Spleen (tissue), 11 donors: ENCODE data around the gene ARMC12. TPM values are rescaled to one million over a fixed set of nuclear protein-coding genes. Genes with fewer than 3 reads are reported as not detected.

Source experiments
- DNase-seq: peaks from one replicate; pipeline ENCODE4 v3.0.0-alpha.2; 2020
- H3K27ac ChIP-seq, 8 donors: fragments of 200-600 bp; sonication (generic) in 7 of 8; 1 replicate in 4 of 8; 2 replicates in 4 of 8; pipeline versions ENCODE4 v1.5.0 to v1.8.0; 2016 to 2021; ENCODE audit warnings: inconsistent platforms in 4 of 8, mild to moderate bottlenecking in 4 of 8, moderate library complexity in 1 of 8
- H3K27me3 ChIP-seq, 7 donors: fragments of 200-600 bp; sonication (generic) in 6 of 7; replicated peaks in 1 of 7; 1 replicate in 4 of 7; 2 replicates in 3 of 7; pipeline versions ENCODE4 v1.5.0 to v1.8.0; 2016 to 2021; ENCODE audit warnings: inconsistent platforms in 3 of 7, mild to moderate bottlenecking in 1 of 7
- H3K36me3 ChIP-seq, 6 donors: fragments of 200-600 bp; sonication (generic) in 5 of 6; 1 replicate in 4 of 6; 2 replicates in 2 of 6; pipeline versions ENCODE4 v1.5.0 to v1.8.0; 2016 to 2021; ENCODE audit warnings: inconsistent platforms in 2 of 6
- H3K4me1 ChIP-seq, 6 donors: fragments of 200-600 bp; sonication (generic) in 5 of 6; 1 replicate in 3 of 6; 2 replicates in 3 of 6; pipeline versions ENCODE4 v1.5.0 to v1.8.0; 2016 to 2021; ENCODE audit warnings: inconsistent platforms in 3 of 6
- H3K4me3 ChIP-seq, 8 donors: fragments of 200-600 bp; sonication (generic) in 7 of 8; 1 replicate in 4 of 8; 2 replicates in 4 of 8; pipeline versions ENCODE4 v1.5.0 to v1.8.0; 2016 to 2021; ENCODE audit warnings: inconsistent platforms in 4 of 8, mild to moderate bottlenecking in 4 of 8, moderate library complexity in 2 of 8
- H3K9me3 ChIP-seq, 8 donors: fragments of 200-600 bp; sonication (generic) in 7 of 8; 1 replicate in 4 of 8; 2 replicates in 4 of 8; pipeline versions ENCODE4 v1.5.0 to v1.8.0; 2016 to 2021; ENCODE audit warnings: inconsistent platforms in 4 of 8
- POLR2A ChIP-seq, 3 donors: fragments of 450-650 bp; IDR thresholded peaks; one replicate each; pipeline ENCODE4 v1.5.1; 2017; ENCODE audit warnings: antibody characterized with exemption in 3 of 3, mild to moderate bottlenecking in 1 of 3
- POLR2AphosphoS5 ChIP-seq, 3 donors: sonication (generic); formaldehyde crosslinking; IDR thresholded peaks; one replicate each; pipeline ENCODE4 v1.5.1; 2017; ENCODE audit warnings: antibody characterized with exemption in 3 of 3
- WGBS, 5 donors: extraction: QIAGEN DNeasy Blood & Tissue Kit in 3 of 5; methylation state at CpG; one replicate each; pipeline versions ENCODE4 v1.1.5 to v1.1.7; 2013 to 2018; 5-methylcytosine and 5-hydroxymethylcytosine counted together
- intact Hi-C: fragments of 100-400 bp; cut with DNase I; formaldehyde crosslinking; loops from one replicate; pipeline ENCODE4 v1.15.0; 2023; ENCODE audit warnings: low total_unique reads
- polyA plus RNA-seq, 3 donors: library from polyadenylated mRNA; stranded (reverse); fragments of 200-250 nt; gene quantifications; one replicate each; pipeline ENCODE4 v1.2.1, GENCODE V29; 2013
- total RNA-seq, 7 donors: library from RNA; depleted of rRNA in 3 of 7; stranded (reverse); fragments of >200 nt in 3 of 7; fragmentation: NEBNext Ultra II Directional in 4 of 7; extraction: Animal tissue kit (Norgen Biotek cat#: 25700) in 4 of 7; gene quantifications; one replicate each; pipeline versions ENCODE4 v1.1.0 to v1.2.1, GENCODE V29; 2016 to 2021
- TF ChIP-seq, protein P1 (sequence below), 11 experiments: fragments of 200-600 bp in 7 of 11; fragments of 450-650 bp in 4 of 11; sonication (generic) in 4 of 11; IDR thresholded peaks in 8 of 11; conservative IDR thresholded peaks in 3 of 11; 1 replicate in 7 of 11; 2 replicates in 4 of 11; pipeline versions ENCODE4 v1.4.0 to v1.8.0; 2016 to 2021; ENCODE audit warnings: antibody characterized with exemption in 11 of 11, inconsistent platforms in 4 of 11, mild to moderate bottlenecking in 1 of 11
- donor health status: healthy with polysubstance abuse.
- donor health status: DM: no; HTN: no; CAD: no; lungs with moderate emphysema.
- donor health status: DM: no; HTN: no; CAD: no.
- donor health status: Bipolar disorder and iron deficiency.
- donor health status: healthy.
- donor health status: DM: no; HTN: no; CAD: no.
- donor health status: DM: yes; HTN: yes; CAD: no.

Gene ARMC12
- total and polyA plus RNA-seq, 10 donors = 0.23 to 4.1 (median 1.2) TPM

DNA sequence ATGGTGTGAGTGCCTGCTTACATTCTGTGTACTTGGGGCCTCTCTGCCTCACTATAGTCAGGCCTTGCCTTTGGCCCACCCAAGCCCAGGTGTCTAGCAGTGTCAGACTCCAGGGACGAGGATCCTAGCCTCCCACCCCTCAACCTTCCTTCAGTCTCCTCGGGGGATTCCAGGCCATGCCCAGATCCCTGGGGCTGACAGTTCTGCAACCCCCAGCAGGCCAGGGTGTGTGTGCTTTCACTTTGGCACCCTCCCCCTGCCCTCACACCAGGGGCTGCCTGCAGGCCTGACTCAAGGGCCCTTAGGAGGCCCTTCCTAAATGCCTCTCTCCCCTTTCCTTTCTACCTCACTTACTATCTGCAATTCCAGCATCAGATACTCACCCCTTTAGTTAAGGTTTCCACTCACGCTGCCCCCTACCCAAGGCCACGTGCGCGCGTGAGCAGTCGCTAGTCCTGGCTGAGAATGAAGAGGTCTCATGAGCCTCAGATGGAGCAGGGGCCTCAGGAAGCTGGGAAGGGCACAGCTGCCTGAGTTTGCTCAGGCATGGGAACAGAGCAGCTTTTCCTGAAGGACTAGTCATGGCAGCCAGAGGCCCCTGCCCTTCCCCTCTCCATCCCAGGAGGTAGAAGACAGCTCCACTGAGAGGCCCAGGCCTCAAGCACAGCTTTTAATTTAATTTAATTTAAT is 61.1 kb downstream of the ARMC12 start:
- 70 to 86% (median 82%) methylated on average over 8 of the region's 8 CpGs for WGBS, 5 donors
- no peak for TF ChIP-seq POLR2A (IDR thresholded peaks at IDR 0.05)
- TF ChIP-seq, protein P1, sequence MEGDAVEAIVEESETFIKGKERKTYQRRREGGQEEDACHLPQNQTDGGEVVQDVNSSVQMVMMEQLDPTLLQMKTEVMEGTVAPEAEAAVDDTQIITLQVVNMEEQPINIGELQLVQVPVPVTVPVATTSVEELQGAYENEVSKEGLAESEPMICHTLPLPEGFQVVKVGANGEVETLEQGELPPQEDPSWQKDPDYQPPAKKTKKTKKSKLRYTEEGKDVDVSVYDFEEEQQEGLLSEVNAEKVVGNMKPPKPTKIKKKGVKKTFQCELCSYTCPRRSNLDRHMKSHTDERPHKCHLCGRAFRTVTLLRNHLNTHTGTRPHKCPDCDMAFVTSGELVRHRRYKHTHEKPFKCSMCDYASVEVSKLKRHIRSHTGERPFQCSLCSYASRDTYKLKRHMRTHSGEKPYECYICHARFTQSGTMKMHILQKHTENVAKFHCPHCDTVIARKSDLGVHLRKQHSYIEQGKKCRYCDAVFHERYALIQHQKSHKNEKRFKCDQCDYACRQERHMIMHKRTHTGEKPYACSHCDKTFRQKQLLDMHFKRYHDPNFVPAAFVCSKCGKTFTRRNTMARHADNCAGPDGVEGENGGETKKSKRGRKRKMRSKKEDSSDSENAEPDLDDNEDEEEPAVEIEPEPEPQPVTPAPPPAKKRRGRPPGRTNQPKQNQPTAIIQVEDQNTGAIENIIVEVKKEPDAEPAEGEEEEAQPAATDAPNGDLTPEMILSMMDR (IDR thresholded peaks at IDR 0.05 in 8 of 11, conservative IDR thresholded peaks at IDR 0.05 in 3 of 11) = no peak
- TF ChIP-seq POLR2AphosphoS5 (IDR thresholded peaks at IDR 0.05) = no peak
- DNase-seq = no peak

More for the DNA sequence above, 61.1 kb downstream of the ARMC12 start:
- Histone ChIP-seq H3K4me1 (no peaks in the 10 kb centered on the region), H3K9me3 (no peaks in the 10 kb centered on the region), H3K27ac (no peak overlapping the region), H3K4me3 (no peak overlapping the region), H3K27me3 (no peaks in the 10 kb centered on the region), H3K36me3 (no peaks in the 10 kb centered on the region)
- intact Hi-C loops = no loop called here

Other genes with a start within 250 kb of the ARMC12 start
- gene TEAD3, start 240.0 kb upstream of the ARMC12 start, total RNA-seq = 10 to 100 TPM in 3 of 7 donors, 1 to 10 TPM in 4; 2.8 to 15.2 (median 9.3) TPM
- 1 to 10 TPM; 2.5 to 4.4 (median 2.9) TPM for gene TEAD3, start 240.0 kb upstream of the ARMC12 start, polyA plus RNA-seq
- gene TULP1, start 224.1 kb upstream of the ARMC12 start, total RNA-seq = not detected
- under 1 TPM; 0.03 to 0.09 (median 0.04) TPM for gene TULP1, start 224.1 kb upstream of the ARMC12 start, polyA plus RNA-seq
- gene FKBP5, start 48.1 kb upstream of the ARMC12 start, total RNA-seq = 100 to 1,000 TPM in 5 of 7 donors, 10 to 100 TPM in 2; 39.9 to 368 (median 241) TPM
- gene FKBP5, start 48.1 kb upstream of the ARMC12 start, polyA plus RNA-seq = 10 to 100 TPM; 23.8 to 88.9 (median 75.9) TPM
- gene CLPSL2, start 39.6 kb downstream of the ARMC12 start, total RNA-seq = not detected
- not detected for gene CLPSL2, start 39.6 kb downstream of the ARMC12 start, polyA plus RNA-seq
- gene CLPSL1, start 44.0 kb downstream of the ARMC12 start, total RNA-seq = not detected
- not detected for gene CLPSL1, start 44.0 kb downstream of the ARMC12 start, polyA plus RNA-seq
- 1 to 10 TPM in 1 of 7 donors, under 1 TPM in 1, not detected in 5; 0.91 to 2.3 TPM for gene CLPS, start 60.3 kb downstream of the ARMC12 start, total RNA-seq
- 1 to 10 TPM in 1 of 3 donors, under 1 TPM in 2; 0.44 to 1.4 (median 0.64) TPM for gene CLPS, start 60.3 kb downstream of the ARMC12 start, polyA plus RNA-seq
- not detected for gene LHFPL5, start 68.3 kb downstream of the ARMC12 start, total RNA-seq
- gene LHFPL5, start 68.3 kb downstream of the ARMC12 start, polyA plus RNA-seq = not detected
- gene SRPK1, start 184.1 kb downstream of the ARMC12 start, total RNA-seq = 100 to 1,000 TPM in 3 of 7 donors, 10 to 100 TPM in 4; 50.6 to 140 (median 86.9) TPM
- gene SRPK1, start 184.1 kb downstream of the ARMC12 start, polyA plus RNA-seq = 10 to 100 TPM in 2 of 3 donors, 1 to 10 TPM in 1; 8.8 to 14.2 (median 11.2) TPM